Measurements from ENCODE around the gene CCNDBP1. TPM values are rescaled to one million over a fixed set of nuclear protein-coding genes. Genes with fewer than 3 reads are reported as not detected.

The CCNDBP1 gene
- total and polyA plus RNA-seq, 2 experiments from 2014 or later, result 77.4 to 82.4 TPM

GRCh38 chr15:43232289-43232874 lies 47.2 kb downstream of the CCNDBP1 start:
- DNase-seq (ENCODE audit: low read depth in 1 of 2, low spot score in 1 of 2), result no peak
- H3K27ac ChIP-seq, result no peak overlapping the region
- H3K27me3 ChIP-seq, result no peaks in the 10 kb centered on the region
- TF ChIP-seq CTCF (IDR thresholded peaks at IDR 0.05; ENCODE audit: low read depth, low read length), result no peak
- no peaks in the 10 kb centered on the region for H3K4me1 ChIP-seq (ENCODE audit: low read depth)
- H3K4me3 ChIP-seq, result no peak overlapping the region
- no peaks in the 10 kb centered on the region for H3K9me3 ChIP-seq (ENCODE audit: low read depth)
- H3K36me3 ChIP-seq, result no peaks in the 10 kb centered on the region

- DNase-seq (ENCODE audit: low read depth in 1 of 2, low spot score in 1 of 2), result no peak
- no peaks in the 10 kb centered on the region for H3K36me3 ChIP-seq
- H3K4me1 ChIP-seq (ENCODE audit: low read depth), result no peaks in the 10 kb centered on the region
- no peaks in the 10 kb centered on the region for H3K9me3 ChIP-seq (ENCODE audit: low read depth)
- TF ChIP-seq CTCF (IDR thresholded peaks at IDR 0.05; ENCODE audit: low read depth, low read length), result no peak
- no peaks in the 10 kb centered on the region for H3K27me3 ChIP-seq
- no peak overlapping the region for H3K27ac ChIP-seq
- no peak overlapping the region for H3K4me3 ChIP-seq
These were observed 50.3 kb downstream of the CCNDBP1 start for GRCh38 chr15:43235536-43235935.

- Histone ChIP-seq H3K27ac (no peak overlapping the region), H3K4me1 (ENCODE audit: low read depth) (no peaks in the 10 kb centered on the region), H3K4me3 (no peak overlapping the region), H3K27me3 (no peaks in the 10 kb centered on the region), H3K9me3 (ENCODE audit: low read depth) (no peaks in the 10 kb centered on the region), H3K36me3 (no peaks in the 10 kb centered on the region)
- TF ChIP-seq CTCF (IDR thresholded peaks at IDR 0.05; ENCODE audit: low read depth, low read length), result no peak
- DNase-seq (ENCODE audit: low read depth in 1 of 2, low spot score in 1 of 2), result no peak
These were observed 52.8 kb downstream of the CCNDBP1 start for GRCh38 chr15:43237842-43238470.

GRCh38 chr15:43238671-43239131 lies 53.5 kb downstream of the CCNDBP1 start:
- DNase-seq (ENCODE audit: low read depth in 1 of 2, low spot score in 1 of 2), result no peak
- Histone ChIP-seq H3K4me3 (no peak overlapping the region), H3K9me3 (ENCODE audit: low read depth) (no peaks in the 10 kb centered on the region), H3K27ac (no peak overlapping the region), H3K4me1 (ENCODE audit: low read depth) (no peaks in the 10 kb centered on the region), H3K36me3 (no peaks in the 10 kb centered on the region), H3K27me3 (no peaks in the 10 kb centered on the region)
- TF ChIP-seq CTCF (IDR thresholded peaks at IDR 0.05; ENCODE audit: low read depth, low read length), result no peak

GRCh38 chr15:43239732-43240491 lies 54.7 kb downstream of the CCNDBP1 start:
- Histone ChIP-seq H3K36me3 (no peaks in the 10 kb centered on the region), H3K27ac (no peak overlapping the region), H3K27me3 (no peaks in the 10 kb centered on the region), H3K4me3 (no peak overlapping the region), H3K9me3 (ENCODE audit: low read depth) (no peaks in the 10 kb centered on the region), H3K4me1 (ENCODE audit: low read depth) (no peaks in the 10 kb centered on the region)
- TF ChIP-seq CTCF (IDR thresholded peaks at IDR 0.05; ENCODE audit: low read depth, low read length), result no peak
- no peak for DNase-seq (ENCODE audit: low read depth in 1 of 2, low spot score in 1 of 2)
